Heart left ventricle (tissue), 16 donors: ENCODE results near the gene SLC35F3. TPM values are rescaled to one million over a fixed set of nuclear protein-coding genes. Genes with fewer than 3 reads are reported as not detected.

Experiments
- ATAC-seq, 4 donors: fragments of 200-7000 bp; cut with Tn5 transposase; one replicate each; pipeline ENCODE4 v1.9.1; 2020 to 2022; ENCODE audit warnings: moderate library complexity in 4 of 4, mild to moderate bottlenecking in 3 of 4, moderate number of reproducible peaks in 1 of 4
- DNase-seq, 5 donors: peaks; one replicate each; pipeline ENCODE4 v3.0.0-alpha.2; 2020
- H3K27ac ChIP-seq, 12 donors: fragments of 200-600 bp; sonication (generic) in 4 of 12; one replicate each; pipeline versions ENCODE4 v1.5.0 to v1.8.0; 2016 to 2022; ENCODE audit warnings: mild to moderate bottlenecking in 2 of 12
- H3K27me3 ChIP-seq, 9 donors: fragments of 200-600 bp; sonication (generic) in 2 of 9; one replicate each; pipeline versions ENCODE4 v1.5.1 to v1.8.0; 2016 to 2022; ENCODE audit warnings: mild to moderate bottlenecking in 3 of 9
- H3K36me3 ChIP-seq, 9 donors: fragments of 200-600 bp; sonication (generic) in 2 of 9; one replicate each; pipeline versions ENCODE4 v1.5.0 to v1.8.0; 2018 to 2022; ENCODE audit warnings: mild to moderate bottlenecking in 2 of 9
- H3K4me1 ChIP-seq, 12 donors: fragments of 200-600 bp; sonication (generic) in 4 of 12; one replicate each; pipeline versions ENCODE4 v1.5.0 to v1.8.0; 2016 to 2022; ENCODE audit warnings: mild to moderate bottlenecking in 3 of 12
- H3K4me3 ChIP-seq, 12 donors: fragments of 200-600 bp; sonication (generic) in 4 of 12; one replicate each; pipeline versions ENCODE4 v1.5.0 to v1.8.0; 2017 to 2022; ENCODE audit warnings: mild to moderate bottlenecking in 9 of 12, moderate library complexity in 4 of 12
- H3K9me3 ChIP-seq, 12 donors: fragments of 200-600 bp; sonication (generic) in 4 of 12; one replicate each; pipeline versions ENCODE4 v1.5.0 to v1.8.0; 2016 to 2022; ENCODE audit warnings: mild to moderate bottlenecking in 1 of 12
- CTCF ChIP-seq, 12 donors: fragments of 200-600 bp; sonication (generic) in 4 of 12; IDR thresholded peaks; one replicate each; pipeline versions ENCODE4 v1.5.0 to v1.8.0; 2018 to 2022; ENCODE audit warnings: antibody characterized with exemption in 12 of 12, mild to moderate bottlenecking in 5 of 12
- POLR2A ChIP-seq, 2 donors: fragments of 450-650 bp; IDR thresholded peaks; one replicate each; pipeline ENCODE4 v1.6.1; 2017; ENCODE audit warnings: antibody characterized with exemption in 2 of 2, mild to moderate bottlenecking in 2 of 2, moderate library complexity in 2 of 2
- WGBS, 4 donors: extraction: QIAGEN DNeasy Blood & Tissue Kit in 2 of 4; methylation state at CpG; one replicate each; pipeline versions ENCODE4 v1.1.5 to v1.1.7; 2013 to 2018; 5-methylcytosine and 5-hydroxymethylcytosine counted together
- intact Hi-C, 10 donors: fragments of 100-400 bp; cut with DNase I; formaldehyde crosslinking; loops; one replicate each; pipeline versions ENCODE4 v1.11.1 to v1.14.2; 2022
- polyA plus RNA-seq, 2 donors: library from polyadenylated mRNA; stranded (reverse); fragments of 200-250 nt; gene quantifications; one replicate each; pipeline ENCODE4 v1.2.3, GENCODE V29; 2013
- total RNA-seq, 9 donors: library from RNA; depleted of rRNA in 2 of 9; stranded (reverse); fragments of >200 nt in 2 of 9; fragmentation: NEBNext Ultra II Directional in 3 of 9; extraction: Animal tissue kit (Norgen Biotek cat#: 25700) in 3 of 9; gene quantifications; one replicate each; pipeline versions ENCODE4 v1.1.0 to v1.2.4, GENCODE V29; 2016 to 2023
- donor health status: ischemic (EF 13 %, LVEDD 7.1; RV severe dilation, severe dysfunction).
- donor health status: healthy with polysubstance abuse.
- donor health status: DM: no; HTN: yes; CAD: no.
- donor health status: DM: no; HTN: no; CAD: no.
- donor health status: ischemic (EF 25% LVEDD 6.9; RV normal size, moderate dysfunction).
- donor health status: ischemic (EF 25% LVEDD 5.7; RV mildly dilated, moderate dysfunction).
- donor health status: healthy.
- donor health status: DM: yes; HTN: yes; CAD: no.
- donor health status: ischemic (EF 35%, LVEDD 5.7; RV mildly dilated, moderate dysfunction).
- donor health status: nonischemic (EF 11% LVEDD 7.7; RV severe dilation, severe dysfunction).
- donor health status: DM: yes; HTN: yes; CAD: no.
- donor health status: PGD.
- donor health status: ischemic (EF 29% LVEDD 5.4; RV normal size, mild dysfunction).
- donor health status: nonischemic (EF 23%, LVEDD 6.1; RV moderate dilation, normal function).

Gene SLC35F3
- total and polyA plus RNA-seq, 11 donors = 0.03 to 0.11 (median 0.11) TPM; not detected in 8

- ATAC-seq (no peak), DNase-seq (no peak)
- Histone ChIP-seq H3K27ac (no peak overlapping the region), H3K9me3 (peaks cover 0 to 10% (median 0%) of the 10 kb centered on the region in 12 donors), H3K4me1 (no peaks in the 10 kb centered on the region), H3K27me3 (peaks cover 0 to 3% (median 0%) of the 10 kb centered on the region in 9 donors), H3K4me3 (no peak overlapping the region), H3K36me3 (no peaks in the 10 kb centered on the region)
- intact Hi-C loops = no loop called here
- TF ChIP-seq POLR2A (IDR thresholded peaks at IDR 0.05) (no peak), CTCF (IDR thresholded peaks at IDR 0.05) (no peak)
- 91 to 93% (median 92%) methylated on average over 2 of the region's 2 CpGs for WGBS, 4 donors
Observed at GRCh38 chr1:234019387-234019786, 114.9 kb downstream of the SLC35F3 start.

GRCh38 chr1:234022302-234022701 is 117.8 kb downstream of the SLC35F3 start:
- no peaks in the 10 kb centered on the region for H3K27me3 ChIP-seq
- H3K9me3 ChIP-seq = no peaks in the 10 kb centered on the region
- no peak for ATAC-seq
- WGBS, 4 donors = 76 to 92% (median 89%) methylated on average over 2 of the region's 2 CpGs
- no peaks in the 10 kb centered on the region for H3K36me3 ChIP-seq
- no peak overlapping the region for H3K27ac ChIP-seq
- no peaks in the 10 kb centered on the region for H3K4me1 ChIP-seq
- no peak for TF ChIP-seq POLR2A (IDR thresholded peaks at IDR 0.05)
- no peak for TF ChIP-seq CTCF (IDR thresholded peaks at IDR 0.05)
- H3K4me3 ChIP-seq = no peak overlapping the region
- intact Hi-C loops = no loop called here
- DNase-seq = no peak

DNA sequence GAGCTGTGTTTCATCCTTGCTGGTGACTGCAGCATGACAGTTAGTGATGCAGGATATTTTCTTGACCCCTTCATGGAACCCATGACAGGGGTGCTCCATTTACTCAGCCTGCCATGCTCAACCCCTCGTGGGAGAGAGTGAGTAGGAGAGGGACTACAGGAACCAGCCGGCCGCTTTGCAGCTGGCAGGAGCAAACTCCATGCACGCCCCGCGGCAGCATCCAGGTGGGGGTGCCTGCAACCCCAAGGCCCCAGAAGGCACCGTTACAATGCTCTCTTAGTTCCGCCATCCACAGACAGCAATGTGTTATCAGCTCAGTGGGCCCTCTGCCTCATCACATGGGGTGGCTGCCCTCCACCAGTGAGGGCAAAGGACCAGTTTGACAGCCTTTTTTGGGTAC is 135.1 kb downstream of the SLC35F3 start:
- H3K9me3 ChIP-seq = peaks cover 0 to 7% (median 0%) of the 10 kb centered on the region in 12 donors
- DNase-seq = no peak
- ATAC-seq = no peak
- TF ChIP-seq POLR2A (IDR thresholded peaks at IDR 0.05) = no peak
- TF ChIP-seq CTCF (IDR thresholded peaks at IDR 0.05) = no peak
- H3K4me1 ChIP-seq = no peaks in the 10 kb centered on the region
- H3K27me3 ChIP-seq = peaks cover 0 to 4% (median 0%) of the 10 kb centered on the region in 9 donors
- intact Hi-C loops = no loop called here
- no peaks in the 10 kb centered on the region for H3K36me3 ChIP-seq
- H3K4me3 ChIP-seq = no peak overlapping the region
- no peak overlapping the region for H3K27ac ChIP-seq
- 83 to 89% (median 87%) methylated on average over 8 of the region's 8 CpGs for WGBS, 4 donors

GRCh38 chr1:234040446-234041317 is 136.2 kb downstream of the SLC35F3 start:
- DNase-seq = no peak
- Histone ChIP-seq H3K27ac (no peak overlapping the region), H3K27me3 (peaks cover 0 to 4% (median 0%) of the 10 kb centered on the region in 9 donors), H3K4me3 (no peak overlapping the region), H3K4me1 (no peaks in the 10 kb centered on the region), H3K9me3 (peaks cover 0 to 7% (median 0%) of the 10 kb centered on the region in 12 donors), H3K36me3 (no peaks in the 10 kb centered on the region)
- no peak for ATAC-seq
- intact Hi-C loops = no loop called here
- TF ChIP-seq POLR2A (IDR thresholded peaks at IDR 0.05) = no peak
- no peak for TF ChIP-seq CTCF (IDR thresholded peaks at IDR 0.05)
- 77 to 80% (median 80%) methylated on average over 9 of the region's 9 CpGs for WGBS, 4 donors
